Measurements from ENCODE around the gene ABCA12.

DNA sequence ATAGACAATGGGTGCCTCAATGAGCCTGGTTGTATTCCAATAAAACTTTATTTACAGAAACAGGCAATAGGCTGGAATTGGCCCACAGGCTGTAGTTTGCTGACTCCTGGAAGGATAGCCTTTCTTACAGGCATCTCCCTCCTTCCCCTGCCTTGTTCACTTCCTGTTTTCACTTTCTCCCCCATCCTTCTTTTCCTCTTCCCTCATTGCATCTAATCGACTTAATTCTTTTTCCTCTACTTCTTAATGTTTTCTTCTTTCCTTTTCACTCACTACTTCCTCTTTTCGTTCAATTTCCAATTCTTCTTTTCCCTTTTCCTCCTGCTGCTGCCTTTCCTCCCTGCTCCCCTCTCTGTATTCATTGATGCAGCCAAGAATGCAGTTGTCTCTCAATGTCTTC is 70.0 kb downstream of the ABCA12 start:
- TF ChIP-seq, protein P1, sequence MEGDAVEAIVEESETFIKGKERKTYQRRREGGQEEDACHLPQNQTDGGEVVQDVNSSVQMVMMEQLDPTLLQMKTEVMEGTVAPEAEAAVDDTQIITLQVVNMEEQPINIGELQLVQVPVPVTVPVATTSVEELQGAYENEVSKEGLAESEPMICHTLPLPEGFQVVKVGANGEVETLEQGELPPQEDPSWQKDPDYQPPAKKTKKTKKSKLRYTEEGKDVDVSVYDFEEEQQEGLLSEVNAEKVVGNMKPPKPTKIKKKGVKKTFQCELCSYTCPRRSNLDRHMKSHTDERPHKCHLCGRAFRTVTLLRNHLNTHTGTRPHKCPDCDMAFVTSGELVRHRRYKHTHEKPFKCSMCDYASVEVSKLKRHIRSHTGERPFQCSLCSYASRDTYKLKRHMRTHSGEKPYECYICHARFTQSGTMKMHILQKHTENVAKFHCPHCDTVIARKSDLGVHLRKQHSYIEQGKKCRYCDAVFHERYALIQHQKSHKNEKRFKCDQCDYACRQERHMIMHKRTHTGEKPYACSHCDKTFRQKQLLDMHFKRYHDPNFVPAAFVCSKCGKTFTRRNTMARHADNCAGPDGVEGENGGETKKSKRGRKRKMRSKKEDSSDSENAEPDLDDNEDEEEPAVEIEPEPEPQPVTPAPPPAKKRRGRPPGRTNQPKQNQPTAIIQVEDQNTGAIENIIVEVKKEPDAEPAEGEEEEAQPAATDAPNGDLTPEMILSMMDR (IDR thresholded peaks at IDR 0.05 in 2 of 3, conservative IDR thresholded peaks at IDR 0.05 in 1 of 3; ENCODE audit: borderline replicate concordance in 1 of 3, insufficient read depth in 1 of 3, low read depth in 2 of 3, low read length in 2 of 3) = no peak
- TF ChIP-seq EZH2 (IDR thresholded peaks at IDR 0.05) = no peak
- TF ChIP-seq FOSL1 (IDR thresholded peaks at IDR 0.05; ENCODE audit: low read depth) = no peak
- no peak for TF ChIP-seq POLR2A (IDR thresholded peaks at IDR 0.05; ENCODE audit: borderline replicate concordance, extremely low read depth, insufficient read depth, insufficient read length)
- TF ChIP-seq TCF7L2 (IDR thresholded peaks at IDR 0.05; ENCODE audit: borderline replicate concordance, extremely low read depth, insufficient read depth, insufficient read length) = no peak
- TF ChIP-seq, protein P2, sequence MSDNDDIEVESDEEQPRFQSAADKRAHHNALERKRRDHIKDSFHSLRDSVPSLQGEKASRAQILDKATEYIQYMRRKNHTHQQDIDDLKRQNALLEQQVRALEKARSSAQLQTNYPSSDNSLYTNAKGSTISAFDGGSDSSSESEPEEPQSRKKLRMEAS (IDR thresholded peaks at IDR 0.05) = no peak
- TF ChIP-seq JUND (IDR thresholded peaks at IDR 0.05) = no peak
- no peak for TF ChIP-seq ZFX (IDR thresholded peaks at IDR 0.05)
- TF ChIP-seq YY1 (IDR thresholded peaks at IDR 0.05; ENCODE audit: extremely low read depth, insufficient replicate concordance, low read depth, low read length) = no peak
- TF ChIP-seq, protein P3, sequence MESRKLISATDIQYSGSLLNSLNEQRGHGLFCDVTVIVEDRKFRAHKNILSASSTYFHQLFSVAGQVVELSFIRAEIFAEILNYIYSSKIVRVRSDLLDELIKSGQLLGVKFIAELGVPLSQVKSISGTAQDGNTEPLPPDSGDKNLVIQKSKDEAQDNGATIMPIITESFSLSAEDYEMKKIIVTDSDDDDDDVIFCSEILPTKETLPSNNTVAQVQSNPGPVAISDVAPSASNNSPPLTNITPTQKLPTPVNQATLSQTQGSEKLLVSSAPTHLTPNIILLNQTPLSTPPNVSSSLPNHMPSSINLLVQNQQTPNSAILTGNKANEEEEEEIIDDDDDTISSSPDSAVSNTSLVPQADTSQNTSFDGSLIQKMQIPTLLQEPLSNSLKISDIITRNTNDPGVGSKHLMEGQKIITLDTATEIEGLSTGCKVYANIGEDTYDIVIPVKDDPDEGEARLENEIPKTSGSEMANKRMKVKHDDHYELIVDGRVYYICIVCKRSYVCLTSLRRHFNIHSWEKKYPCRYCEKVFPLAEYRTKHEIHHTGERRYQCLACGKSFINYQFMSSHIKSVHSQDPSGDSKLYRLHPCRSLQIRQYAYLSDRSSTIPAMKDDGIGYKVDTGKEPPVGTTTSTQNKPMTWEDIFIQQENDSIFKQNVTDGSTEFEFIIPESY (IDR thresholded peaks at IDR 0.05; ENCODE audit: extremely low read depth, insufficient replicate concordance, low read length) = no peak
- TF ChIP-seq EZH2phosphoT487 (IDR thresholded peaks at IDR 0.05; ENCODE audit: borderline replicate concordance) = no peak

Measured in HCT116 (cell line).